HG02678 (cell line): ENCODE data around the gene GMEB2.
"Not testable (repeated sequence)": the region's sequence is repeated elsewhere in the genome, so short reads cannot be mapped to it uniquely, and the experiment has no call there.

Source experiments
- ATAC-seq: cut with Tn5 transposase; IDR thresholded peaks from one replicate; pipeline ENCODE4 v1.9.1; 2021; ENCODE audit warnings: mild to moderate bottlenecking, moderate library complexity; ENCODE audit not compliant: unreplicated experiment

GMEB2 gene

DNA sequence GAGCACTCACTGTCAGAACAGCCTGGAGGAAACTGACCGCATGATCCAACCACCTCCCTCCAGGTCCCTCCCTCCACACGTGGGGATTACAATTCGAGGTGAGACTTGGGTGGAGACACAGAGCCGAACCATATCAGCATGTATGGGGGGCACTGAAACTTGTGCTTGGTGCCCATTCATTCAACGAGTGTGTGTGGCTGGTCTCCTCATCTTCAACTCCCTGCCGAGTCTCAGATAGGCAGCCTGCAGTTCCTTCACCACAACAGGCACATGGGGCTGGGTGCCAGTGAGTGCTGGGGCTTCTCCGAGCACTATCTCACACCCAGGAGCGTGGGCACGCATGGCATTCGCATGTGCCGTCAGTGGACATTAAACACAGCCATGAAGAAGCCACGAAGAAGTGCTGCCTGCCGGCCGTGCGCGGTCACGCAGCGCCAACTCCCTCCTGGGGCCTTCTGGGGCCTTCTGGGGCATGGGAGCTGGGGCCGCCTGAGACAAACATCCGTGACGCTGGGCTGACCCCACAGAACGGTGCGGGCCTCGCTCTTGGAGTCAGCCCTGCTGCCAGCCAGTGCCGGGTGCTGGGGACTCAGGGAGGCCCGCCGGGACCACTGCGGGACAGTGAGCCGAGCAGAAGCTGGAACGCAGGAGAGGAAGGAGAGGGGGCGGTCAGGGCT is 30.5 kb upstream of the GMEB2 start:
- peak; percentile 1 for ATAC-seq

DNA sequence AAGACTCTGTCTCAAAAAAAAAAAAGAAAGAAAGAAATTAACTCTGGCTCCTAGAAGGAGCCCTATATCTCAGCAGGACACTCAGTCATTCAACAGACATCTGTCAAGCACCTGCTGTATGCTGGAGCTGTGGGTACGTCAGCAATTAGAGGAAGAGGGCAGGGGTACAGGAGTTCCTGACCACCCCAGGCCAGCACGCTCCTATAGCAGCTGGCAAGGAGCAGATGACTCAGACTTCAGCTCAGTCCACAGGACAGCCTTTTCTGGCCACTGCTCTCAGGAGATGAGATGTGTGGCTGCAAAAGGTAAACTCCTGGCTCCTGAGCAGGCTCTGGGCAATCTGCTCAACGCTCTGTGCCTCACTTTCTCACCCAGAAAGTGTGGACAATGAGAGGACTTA is 29.6 kb upstream of the GMEB2 start:
- ATAC-seq, result no peak

DNA sequence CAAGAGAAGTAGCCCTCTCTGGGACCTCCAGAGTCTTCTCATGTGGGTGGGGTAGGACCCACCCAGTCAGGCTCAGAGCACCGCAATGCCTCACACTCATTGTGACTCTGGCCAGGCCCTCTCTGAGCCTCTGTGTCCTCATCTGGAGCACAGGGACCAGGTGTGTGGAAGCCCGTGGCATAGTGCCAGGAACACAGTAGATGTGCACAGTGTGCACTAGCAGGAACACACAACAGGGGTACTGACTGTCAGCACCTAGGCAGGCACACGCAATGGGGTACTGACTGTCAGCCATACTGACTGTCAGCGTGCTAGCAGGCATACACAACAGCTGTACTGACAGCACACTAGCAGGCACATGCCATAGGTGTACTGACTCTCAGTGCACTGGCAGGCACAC is 28.3 kb upstream of the GMEB2 start:
- ATAC-seq, result no peak

DNA sequence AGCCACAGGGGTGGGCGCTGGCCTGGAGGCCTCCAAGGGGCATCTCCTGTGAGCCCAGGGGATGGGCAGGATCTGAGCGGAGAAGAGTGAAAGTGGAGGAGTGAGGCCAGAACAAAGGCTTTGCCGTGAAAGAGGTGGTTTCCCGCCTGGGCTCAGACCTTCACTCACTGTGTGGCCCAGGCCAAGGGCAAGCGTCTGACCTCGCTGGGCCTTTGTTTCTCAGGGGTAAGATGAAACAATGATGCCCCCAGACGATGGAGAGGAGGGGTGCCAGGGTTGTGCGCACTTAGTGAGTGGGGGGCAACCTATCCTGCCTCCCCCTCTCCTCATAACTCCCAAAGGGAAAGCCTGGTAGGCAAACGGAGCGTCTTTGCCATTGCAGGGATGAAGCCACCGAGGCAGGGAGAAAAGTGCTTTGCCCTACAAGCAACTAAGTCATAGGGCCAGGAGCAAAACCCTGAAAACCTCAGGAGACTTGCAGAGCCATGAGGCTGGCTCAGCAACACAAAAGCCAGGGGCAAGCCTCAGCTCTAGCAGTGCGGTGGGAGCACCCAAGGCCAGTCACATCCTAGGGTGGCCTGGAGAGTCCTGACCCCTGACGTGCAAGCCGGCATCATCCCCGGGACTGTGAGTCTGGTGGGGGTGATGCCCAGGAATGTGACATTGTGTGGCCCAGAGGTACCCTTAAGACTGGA is 27.2 kb upstream of the GMEB2 start:
- no peak for ATAC-seq

DNA sequence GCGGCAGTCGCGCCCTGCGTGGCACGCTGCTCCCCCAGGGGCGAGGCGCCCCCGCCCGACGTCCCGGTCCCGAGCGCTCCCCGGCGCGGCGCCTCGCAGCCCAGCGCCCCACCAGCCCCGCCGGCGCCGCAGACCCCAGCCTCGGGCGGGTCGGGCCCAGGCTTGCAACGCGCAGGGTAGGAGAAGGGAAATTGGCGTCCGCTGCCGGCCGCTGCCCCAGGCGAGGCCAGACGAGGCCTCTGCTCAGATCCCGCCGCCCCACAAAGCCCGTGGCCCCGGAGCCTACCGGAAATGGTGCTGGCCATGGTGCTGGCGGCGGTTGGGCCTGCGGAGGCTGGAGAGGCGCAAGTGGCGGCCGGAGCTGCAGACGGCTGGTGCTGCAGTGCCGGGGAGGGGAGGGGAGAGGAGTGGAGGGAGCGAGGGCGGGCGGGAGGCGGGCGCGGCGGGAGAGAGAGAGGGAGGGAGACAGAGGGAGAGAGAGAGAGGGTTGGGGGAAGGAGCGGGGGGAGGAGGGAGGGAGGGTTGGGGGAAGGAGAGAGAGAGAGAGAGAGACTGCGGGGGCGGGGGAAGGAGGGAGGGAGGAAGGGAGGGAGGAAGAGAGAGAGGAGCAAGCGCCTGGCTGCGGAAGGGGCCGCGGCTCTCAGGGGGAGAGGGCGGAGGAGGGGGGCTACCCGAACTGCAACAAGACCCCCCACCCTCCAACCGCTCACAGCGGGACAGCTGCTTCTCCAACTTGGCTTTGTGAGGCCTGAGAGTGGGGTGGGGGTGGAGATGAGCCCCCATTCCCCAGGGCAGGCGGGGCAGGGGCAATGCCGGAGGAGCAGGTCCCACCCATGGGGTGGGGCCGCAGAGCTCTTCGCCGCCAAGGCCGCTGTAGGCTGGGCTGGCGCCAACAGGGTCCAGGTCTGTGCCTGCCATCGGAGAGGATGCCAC is 26.4 kb upstream of the GMEB2 start, which contains the start of gene STMN3:
TSS of gene STMN3 (minus strand) at position 384 of the 933 bp plus-strand sequence. CDS start at position 305, 79 bp downstream.
- no peak for ATAC-seq

DNA sequence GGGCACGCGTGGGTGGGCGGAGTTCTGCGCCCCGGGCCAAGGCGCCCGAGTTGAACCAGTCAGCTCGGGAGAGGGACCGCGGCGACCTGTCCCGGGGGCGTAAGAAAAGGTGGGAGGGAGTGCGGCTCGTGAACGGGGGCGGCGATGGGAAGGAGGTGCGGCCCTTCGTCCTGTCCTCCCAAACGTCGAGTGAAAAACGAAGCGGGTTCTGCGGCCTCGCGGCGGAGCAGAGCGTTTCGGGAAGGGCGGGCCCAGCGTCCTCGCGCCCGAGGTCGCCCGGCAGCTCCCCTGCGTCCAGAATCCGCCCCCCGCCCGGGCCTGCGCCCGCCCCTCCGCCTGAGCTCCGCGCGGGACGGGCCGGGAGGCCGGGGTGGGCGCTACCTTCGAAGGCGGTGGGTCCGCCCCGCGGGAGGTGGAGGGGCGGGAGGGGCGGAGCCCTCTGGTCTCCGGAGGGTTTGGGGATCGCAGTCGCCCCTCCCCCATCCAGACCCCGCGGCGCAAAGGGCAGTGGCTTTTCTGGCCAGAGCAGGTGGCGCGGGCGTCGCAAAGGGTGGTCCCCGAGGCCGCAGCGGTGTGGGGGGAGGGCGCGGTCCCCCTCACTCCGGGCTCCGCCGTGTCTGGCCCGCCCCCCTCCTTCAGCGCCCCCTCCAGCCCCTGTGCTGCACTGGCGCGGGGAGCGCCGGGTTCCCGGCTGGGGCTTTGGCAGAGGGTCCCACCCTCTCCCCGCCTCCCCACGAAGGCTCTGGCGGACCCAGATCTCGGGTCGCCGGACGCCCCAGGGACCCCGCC is 25.5 kb upstream of the GMEB2 start:
- ATAC-seq, result no peak

DNA sequence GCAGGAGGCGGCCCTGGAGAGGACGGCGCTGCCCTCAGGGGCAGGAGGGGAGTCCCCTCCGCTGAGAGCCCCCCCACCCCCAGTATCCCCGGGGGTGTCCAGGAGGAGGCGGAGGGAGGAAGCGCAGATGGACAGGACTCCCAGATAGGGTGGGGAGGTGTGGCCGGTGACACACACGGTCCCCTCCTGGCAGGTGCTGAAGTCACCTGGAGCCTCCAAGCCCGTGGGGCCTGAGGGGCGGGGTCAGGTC is 25.0 kb upstream of the GMEB2 start:
- ATAC-seq, result no peak

DNA sequence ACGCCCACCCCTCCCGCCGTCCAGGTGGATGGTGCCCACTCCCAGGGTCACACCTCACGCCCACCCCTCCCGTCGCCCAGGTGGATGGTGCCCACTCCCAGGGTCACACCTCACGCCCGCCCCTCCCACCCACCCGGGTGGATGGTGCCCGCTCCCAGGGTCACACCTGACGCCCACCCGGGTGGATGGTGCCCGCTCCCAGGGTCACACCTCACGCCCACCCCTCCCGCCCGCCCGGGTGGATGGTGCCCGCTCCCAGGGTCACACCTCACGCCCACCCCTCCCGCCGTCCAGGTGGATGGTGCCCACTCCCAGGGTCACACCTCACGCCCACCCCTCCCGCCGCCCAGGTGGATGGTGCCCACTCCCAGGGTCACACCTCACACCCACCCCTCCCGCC is 23.6 kb upstream of the GMEB2 start:
- not testable (repeated sequence) for ATAC-seq

DNA sequence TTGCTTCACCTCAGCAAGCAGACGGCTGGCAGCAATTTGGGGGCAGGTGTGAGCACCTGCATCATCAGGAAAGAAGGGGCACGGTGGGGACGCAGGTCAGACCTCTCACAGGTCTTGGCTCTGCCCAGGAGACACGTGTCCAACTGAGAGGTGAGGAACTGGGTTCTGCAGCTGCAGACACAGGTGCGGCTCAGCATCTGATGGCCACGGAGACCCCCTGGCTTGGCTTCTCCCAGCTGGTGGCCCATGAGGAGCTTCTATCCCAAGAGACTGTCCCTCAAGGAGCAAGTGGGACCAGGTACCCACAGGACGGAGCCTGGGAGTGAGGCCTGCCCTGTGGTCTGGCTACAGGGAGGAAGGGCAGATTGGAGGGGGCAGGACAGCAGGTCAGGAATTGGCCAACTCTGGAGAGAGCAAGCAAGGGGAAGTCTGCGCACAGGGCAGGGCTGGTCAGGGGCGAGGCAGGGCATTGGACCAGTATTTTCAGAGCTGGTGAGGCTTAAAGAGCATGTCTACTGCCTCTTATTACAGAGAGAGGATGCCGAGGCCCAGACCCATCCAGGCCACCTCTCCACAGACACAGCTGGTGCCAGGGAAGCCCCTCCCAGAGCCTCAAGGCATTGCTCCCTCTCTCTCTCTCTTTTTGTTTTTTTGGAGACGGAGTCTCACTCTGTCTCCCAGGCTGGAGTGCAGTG is 22.1 kb upstream of the GMEB2 start:
- no peak for ATAC-seq

DNA sequence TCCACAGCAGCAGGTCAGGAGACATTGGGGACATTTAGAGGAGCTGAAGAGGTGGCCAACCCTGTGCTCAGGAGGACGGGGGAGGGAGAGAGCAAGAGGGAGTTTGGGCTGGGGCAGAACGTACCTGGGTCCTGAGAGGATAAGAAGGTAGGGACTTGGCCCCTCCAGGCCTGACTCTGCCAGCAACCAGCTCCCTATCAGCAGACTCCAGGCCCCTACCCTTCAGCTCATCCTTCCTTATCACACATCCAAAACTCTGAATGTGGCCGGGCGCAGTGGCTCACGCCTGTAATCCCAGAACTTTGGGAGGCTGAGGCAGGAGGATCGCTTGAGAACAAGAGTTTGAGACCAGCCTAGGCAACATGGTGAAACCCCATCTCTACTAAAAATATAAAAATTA is 21.3 kb upstream of the GMEB2 start:
- no peak for ATAC-seq

DNA sequence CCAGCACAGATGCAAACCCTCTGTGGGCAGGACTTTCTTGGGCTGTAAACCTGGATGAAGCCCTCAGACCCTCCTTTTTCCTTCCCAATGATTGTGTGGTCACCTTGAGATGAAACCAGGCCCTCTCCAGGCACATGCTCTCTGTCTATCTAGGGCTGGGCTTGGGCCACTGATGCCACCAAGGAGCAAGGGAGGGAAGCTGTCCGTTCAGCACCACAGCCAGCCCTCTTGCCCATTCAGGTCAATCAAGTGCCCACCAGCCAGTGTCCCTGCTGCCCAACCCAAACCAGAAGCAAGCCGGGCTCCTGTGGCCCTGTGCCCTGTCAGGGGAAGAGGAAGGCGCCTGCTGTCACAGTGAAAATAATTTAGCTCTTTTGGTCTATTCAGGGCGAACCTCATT is 18.3 kb upstream of the GMEB2 start:
- no peak for ATAC-seq

DNA sequence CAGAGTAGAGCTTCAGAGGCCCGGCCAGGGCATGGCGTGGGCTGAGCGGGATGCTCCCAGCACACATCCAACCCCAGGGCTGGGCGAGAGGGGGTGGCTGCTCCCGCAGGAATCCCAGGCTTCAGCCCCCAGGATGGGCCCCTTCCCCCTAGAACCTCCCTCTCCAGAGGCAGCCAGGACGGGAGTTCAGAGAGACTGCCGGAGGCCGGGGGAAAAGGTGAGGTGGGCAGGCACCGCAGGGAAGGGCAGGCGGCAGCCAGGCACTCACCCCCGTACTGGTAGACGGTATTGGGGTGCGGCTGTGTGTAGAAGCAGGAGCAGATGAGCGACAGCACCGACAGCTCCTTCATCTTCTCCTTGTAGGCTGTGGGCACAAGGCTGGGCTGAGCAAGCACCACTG is 17.0 kb upstream of the GMEB2 start:
- ATAC-seq, result no peak

DNA sequence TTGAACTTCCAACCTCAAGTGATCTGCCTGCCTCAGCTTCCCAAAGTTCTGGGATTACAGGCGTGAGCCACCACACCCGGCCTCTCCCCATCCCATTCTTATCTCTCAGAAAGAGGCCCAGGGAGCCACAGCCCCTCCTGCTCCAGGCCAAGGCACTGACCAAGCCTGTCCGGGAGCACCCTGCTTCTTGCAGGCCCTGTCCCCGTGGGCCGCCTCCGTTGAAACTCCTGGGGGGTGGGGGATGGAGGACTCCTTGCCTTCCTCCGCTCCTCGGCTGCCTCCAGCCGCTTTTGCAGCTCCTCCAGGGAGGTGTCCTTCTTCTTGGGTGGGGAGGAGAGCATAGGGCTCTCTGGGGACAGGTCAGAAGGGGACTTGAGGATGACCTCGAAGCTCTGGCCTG is 16.6 kb upstream of the GMEB2 start:
- no peak for ATAC-seq

DNA sequence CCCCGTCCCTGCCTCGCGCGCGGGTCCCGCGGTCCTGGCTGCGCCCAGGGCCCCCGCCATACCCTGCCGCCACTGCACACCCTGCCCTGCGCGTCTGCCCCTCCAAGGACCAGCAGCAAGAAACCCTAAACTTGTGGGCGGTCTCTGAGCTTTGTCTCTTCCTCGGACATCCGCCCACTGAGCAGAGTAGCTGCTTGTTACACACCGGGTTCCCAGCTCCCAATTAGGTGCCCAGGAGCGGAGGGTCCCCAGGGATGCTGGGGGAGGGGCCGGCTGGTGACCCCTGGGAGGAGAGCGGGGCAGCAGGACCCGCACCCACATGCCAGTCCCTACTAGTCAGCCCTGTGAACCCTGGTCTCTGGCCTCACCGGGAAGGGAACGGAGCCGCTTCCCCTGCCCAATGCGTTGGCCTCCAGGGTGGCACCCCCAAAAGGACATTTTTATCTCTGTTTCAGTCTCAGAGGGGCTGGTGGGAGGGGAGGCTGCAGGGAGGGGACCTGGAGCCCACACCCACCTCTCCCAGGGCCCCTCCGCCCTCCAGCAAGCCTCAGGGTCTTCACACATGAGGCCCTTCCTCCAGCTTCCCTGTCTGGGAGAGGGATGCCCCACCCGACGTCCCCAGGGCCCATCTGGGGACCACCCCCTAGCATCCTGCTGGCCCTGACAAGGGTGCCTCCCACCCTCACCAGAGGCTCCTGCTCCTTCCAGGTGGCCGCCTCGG is 15.8 kb upstream of the GMEB2 start:
- no peak for ATAC-seq

DNA sequence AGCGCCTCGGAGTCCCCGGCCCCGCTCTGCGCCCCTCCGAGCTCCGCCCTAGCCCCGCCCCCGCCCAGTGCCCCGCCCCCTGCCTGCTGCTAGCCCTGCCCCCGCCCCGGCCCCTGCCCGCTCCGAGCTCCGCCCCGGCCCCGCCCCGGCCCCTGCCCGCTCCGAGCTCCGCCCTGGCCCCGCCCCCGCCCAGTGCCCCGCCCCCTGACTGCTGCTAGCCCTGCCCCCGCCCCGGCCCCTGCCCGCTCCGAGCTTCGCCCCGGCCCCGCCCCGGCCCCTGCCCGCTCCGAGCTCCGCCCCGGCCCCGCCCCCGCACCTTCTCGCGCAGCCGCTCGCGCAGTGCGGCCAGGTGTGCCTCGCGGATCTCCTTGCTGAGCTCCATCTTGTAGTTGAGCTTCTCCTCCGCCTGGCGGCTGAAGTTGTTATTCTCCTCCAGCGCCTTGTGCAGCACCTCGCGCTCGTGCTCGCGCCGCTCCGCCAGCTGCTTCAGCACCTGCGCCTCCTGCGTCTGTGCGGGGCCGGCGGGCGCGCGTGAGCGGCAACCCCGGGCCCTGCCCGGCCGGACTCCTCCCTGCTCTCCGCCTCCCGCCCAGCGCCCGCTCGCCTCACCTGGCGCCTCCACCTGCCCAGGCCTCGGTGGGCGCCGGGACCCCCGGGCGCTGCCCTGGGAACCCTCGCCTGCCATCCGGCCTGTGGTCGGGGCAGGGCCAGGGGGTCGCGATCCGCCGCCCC is 15.1 kb upstream of the GMEB2 start:
- peak; percentile 72 for ATAC-seq

DNA sequence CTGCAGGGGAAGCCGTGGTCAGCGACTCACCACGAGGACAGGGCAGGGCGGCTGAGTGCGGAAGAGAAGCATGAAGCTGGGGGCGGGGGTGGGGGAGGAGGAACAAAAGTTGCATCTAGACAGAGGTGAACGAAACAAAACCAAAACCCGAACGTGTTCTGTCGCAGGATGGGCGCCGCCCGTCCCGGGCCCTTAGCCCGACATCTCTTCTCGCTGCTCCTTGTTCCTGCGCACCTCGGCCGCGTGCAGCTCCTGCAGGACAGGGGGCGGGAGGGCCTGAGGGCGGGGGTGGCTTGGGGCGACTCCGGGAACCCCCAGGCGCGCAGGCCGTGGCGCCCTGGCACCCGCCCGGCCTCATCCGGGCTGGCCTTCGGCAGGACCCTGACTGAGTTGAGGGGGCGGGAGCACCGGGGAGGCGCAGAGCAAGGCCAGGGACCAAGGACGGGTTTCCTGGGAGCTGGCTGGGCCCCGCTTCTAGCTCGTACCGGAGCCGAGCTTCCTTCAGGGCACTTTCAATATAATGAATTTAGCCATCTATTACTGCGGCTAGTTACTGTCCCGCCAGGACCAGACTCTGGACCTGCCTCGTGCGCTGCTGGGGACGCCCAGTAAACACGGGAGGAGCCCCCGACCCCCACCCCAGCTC is 14.4 kb upstream of the GMEB2 start:
- ATAC-seq, result peak; percentile 20

DNA sequence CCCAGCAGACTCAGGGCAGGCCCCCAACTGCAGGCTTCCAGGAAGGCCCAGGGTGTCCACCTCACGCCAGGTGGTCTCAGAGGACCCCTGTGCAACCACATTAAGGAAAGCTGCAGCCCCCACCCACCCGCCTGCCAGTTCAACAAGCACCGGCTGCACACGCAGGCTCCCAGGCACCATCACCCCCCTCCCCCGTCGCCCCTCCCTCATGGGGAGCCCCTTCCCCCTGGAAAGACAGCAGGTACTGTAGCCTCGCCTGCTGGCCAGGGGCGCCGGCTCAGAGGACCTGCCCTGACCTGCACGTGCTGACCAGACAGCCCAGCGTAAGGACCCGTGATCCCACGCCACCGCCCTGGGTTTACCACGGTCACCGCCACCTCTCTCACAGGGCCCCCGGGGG is 13.8 kb upstream of the GMEB2 start:
- ATAC-seq, result not testable (repeated sequence)

DNA sequence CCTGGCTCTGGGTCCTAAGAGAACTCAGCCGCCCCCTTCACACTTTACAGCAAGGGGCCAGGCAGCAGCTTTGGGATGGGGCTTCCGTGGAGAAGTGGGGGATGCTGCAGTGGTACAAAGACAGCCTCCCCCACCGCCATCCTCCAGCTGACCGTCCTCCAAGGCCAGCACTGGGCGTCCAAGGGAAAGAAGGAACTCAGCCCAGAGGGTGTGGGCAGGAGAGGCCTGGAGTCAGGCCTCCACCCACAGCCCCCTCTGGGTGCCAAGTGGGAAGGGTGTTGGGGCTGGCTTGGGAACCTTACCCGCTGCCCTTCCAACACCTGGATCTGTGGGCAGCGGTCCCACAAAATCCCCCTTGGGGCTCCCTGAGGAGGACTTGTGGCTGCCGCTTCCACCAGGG is 13.2 kb upstream of the GMEB2 start:
- ATAC-seq, result no peak
